Neural progenitor cell (in vitro differentiated cells): ENCODE results near the gene ZC3H13.

Experiments
- CTCF ChIP-seq: fragments of 200-600 bp; sonication (generic); IDR thresholded peaks from 2 replicates; pipeline ENCODE4 v1.5.1; 2017; ENCODE audit warnings: antibody characterized with exemption, mild to moderate bottlenecking
- EZH2 ChIP-seq: fragments of 200-600 bp; sonication (generic); IDR thresholded peaks from 2 replicates; pipeline ENCODE4 v1.6.1; 2017; ENCODE audit warnings: antibody characterized with exemption, mild to moderate bottlenecking, moderate library complexity

- TF ChIP-seq EZH2 (no peak), CTCF (no peak)
Measured at GRCh38 chr13:46077265-46077664, 24.7 kb upstream of the ZC3H13 start.
